ENCODE data around the gene PCNT. TPM values are rescaled to one million over a fixed set of nuclear protein-coding genes. Genes with fewer than 3 reads are reported as not detected.
"Not testable (repeated sequence)": the region's sequence is repeated elsewhere in the genome, so short reads cannot be mapped to it uniquely, and the experiment has no call there.

Gene PCNT
- total RNA-seq, 3 donors from 2014 or later: 20.4 to 36.9 (median 26.1) TPM

- no peak for TF ChIP-seq CTCF (IDR thresholded peaks at IDR 0.05)
- DNase-seq (no peak), ATAC-seq (peak; percentile 29)
- intact Hi-C loops (cut with DNase I, micrococcal nuclease): no loop called here
- no peaks in the 10 kb centered on the region for H3K9me3 ChIP-seq
- peaks cover 28% of the 10 kb centered on the region for H3K4me1 ChIP-seq (ENCODE audit: low read depth)
- peaks cover 3% of the 10 kb centered on the region for H3K36me3 ChIP-seq (ENCODE audit: low read depth)
- peak overlapping the region; percentile 87 for H3K4me3 ChIP-seq
These were observed 133.9 kb downstream of the PCNT start for GRCh38 chr21:46457801-46458314.

- Histone ChIP-seq H3K36me3 (ENCODE audit: low read depth) (peaks cover 3% of the 10 kb centered on the region), H3K9me3 (no peaks in the 10 kb centered on the region), H3K4me3 (peak within 1 kb of the TSS; percentile 87), H3K4me1 (ENCODE audit: low read depth) (peaks cover 24% of the 10 kb centered on the region)
- no peak for TF ChIP-seq CTCF (IDR thresholded peaks at IDR 0.05)
- intact Hi-C loops (cut with DNase I, micrococcal nuclease): no loop called here
- ATAC-seq: peak; percentile 97
- peak; percentile 93 to 98 (median 96) for DNase-seq
These were observed 134.5 kb downstream of the PCNT start, which contains the start of gene DIP2A for GRCh38 chr21:46458315-46459023. DIP2A (plus strand) TSS chr21:46458891; CDS start chr21:46459132, 241 bp downstream.

- no peak for TF ChIP-seq CTCF (IDR thresholded peaks at IDR 0.05)
- intact Hi-C loops (cut with DNase I, micrococcal nuclease): no loop called here
- Histone ChIP-seq H3K4me3 (peak overlapping the region; percentile 87), H3K36me3 (ENCODE audit: low read depth) (peaks cover 3% of the 10 kb centered on the region), H3K9me3 (no peaks in the 10 kb centered on the region), H3K4me1 (ENCODE audit: low read depth) (peaks cover 24% of the 10 kb centered on the region)
- ATAC-seq (no peak), DNase-seq (no peak)
These were observed 135.0 kb downstream of the PCNT start for GRCh38 chr21:46459024-46459355.

GRCh38 chr21:46459356-46460112, 135.6 kb downstream of the PCNT start:
- peak; percentile 60 to 78 (median 68) for DNase-seq
- H3K4me3 ChIP-seq: peak overlapping the region; percentile 87
- peaks cover 3% of the 10 kb centered on the region for H3K36me3 ChIP-seq (ENCODE audit: low read depth)
- H3K9me3 ChIP-seq: no peaks in the 10 kb centered on the region
- TF ChIP-seq CTCF (IDR thresholded peaks at IDR 0.05): no peak
- peak; percentile 11 for ATAC-seq
- intact Hi-C loops (cut with DNase I, micrococcal nuclease): no loop called here
- peaks cover 24% of the 10 kb centered on the region for H3K4me1 ChIP-seq (ENCODE audit: low read depth)

GRCh38 chr21:46461909-46462308, 138.0 kb downstream of the PCNT start:
- intact Hi-C loops (cut with DNase I, micrococcal nuclease): no loop called here
- no peak for TF ChIP-seq CTCF (IDR thresholded peaks at IDR 0.05)
- DNase-seq: no peak
- Histone ChIP-seq H3K36me3 (ENCODE audit: low read depth) (peaks cover 3% of the 10 kb centered on the region), H3K4me1 (ENCODE audit: low read depth) (peaks cover 9% of the 10 kb centered on the region), H3K4me3 (no peak overlapping the region), H3K9me3 (no peaks in the 10 kb centered on the region)
- ATAC-seq: no peak

GRCh38 chr21:46465153-46465552, 141.2 kb downstream of the PCNT start:
- ATAC-seq; intact Hi-C loops (cut with DNase I, micrococcal nuclease); H3K4me1 ChIP-seq (ENCODE audit: low read depth); DNase-seq; H3K36me3 ChIP-seq (ENCODE audit: low read depth); H3K4me3 ChIP-seq; H3K9me3 ChIP-seq: not testable (repeated sequence)
